H9 (cell line): ENCODE measurements around the gene TMEM69. TPM values are rescaled to one million over a fixed set of nuclear protein-coding genes. Genes with fewer than 3 reads are reported as not detected.
"Not testable (repeated sequence)": the region's sequence is repeated elsewhere in the genome, so short reads cannot be mapped to it uniquely, and the experiment has no call there.

ENCODE experiments used
- DNase-seq: peaks from one replicate; pipeline ENCODE4 v3.0.0-alpha.2; 2017
- H2AFZ ChIP-seq: one replicate; pipeline ENCODE4 v1.6.1; 2013; ENCODE audit warnings: mild to moderate bottlenecking, low read length, control low read depth, moderate library complexity
- H2AK5ac ChIP-seq: 2 replicates; pipeline ENCODE4 v1.6.1; 2013; ENCODE audit warnings: low read length, control low read depth, mixed read lengths; ENCODE audit not compliant: insufficient read length
- H2BK120ac ChIP-seq: one replicate; pipeline ENCODE4 v1.6.1; 2013; ENCODE audit warnings: low read depth, mild to moderate bottlenecking, low read length, control low read depth, inconsistent platforms; ENCODE audit not compliant: poor library complexity, severe bottlenecking
- H2BK12ac ChIP-seq: 2 replicates; pipeline ENCODE4 v1.6.1; 2013; ENCODE audit warnings: low read length, control low read depth, mixed read lengths, low read depth; ENCODE audit not compliant: insufficient read length
- H2BK15ac ChIP-seq: 2 replicates; pipeline ENCODE4 v1.6.1; 2013; ENCODE audit warnings: low read depth, low read length, control low read depth
- H2BK20ac ChIP-seq: one replicate; pipeline ENCODE4 v1.6.1; 2013; ENCODE audit warnings: low read depth, mild to moderate bottlenecking, low read length, control low read depth, inconsistent platforms; ENCODE audit not compliant: poor library complexity, severe bottlenecking
- H2BK5ac ChIP-seq: 2 replicates; pipeline ENCODE4 v1.6.1; 2013; ENCODE audit warnings: low read length, control low read depth, mixed read lengths; ENCODE audit not compliant: insufficient read length
- H3K14ac ChIP-seq: 2 replicates; pipeline ENCODE4 v1.6.1; 2013; ENCODE audit warnings: low read length, control low read depth; ENCODE audit not compliant: insufficient read depth
- H3K18ac ChIP-seq: 2 replicates; pipeline ENCODE4 v1.6.1; 2013; ENCODE audit warnings: low read depth, mild to moderate bottlenecking, mixed read lengths, low read length, control low read depth; ENCODE audit not compliant: insufficient read length
- H3K23ac ChIP-seq: 2 replicates; pipeline ENCODE4 v1.6.1; 2013; ENCODE audit warnings: low read length, control low read depth, mixed read lengths, low read depth; ENCODE audit not compliant: insufficient read length
- H3K23me2 ChIP-seq: 2 replicates; pipeline ENCODE4 v1.6.1; 2013; ENCODE audit warnings: low read depth, mild to moderate bottlenecking, mixed read lengths, low read length, control low read depth; ENCODE audit not compliant: insufficient read length, poor library complexity, severe bottlenecking
- H3K27ac ChIP-seq: 2 replicates; pipeline ENCODE4 v1.5.1; 2013; ENCODE audit warnings: low read length, control low read depth, mixed read lengths, low read depth; ENCODE audit not compliant: insufficient read length
- H3K27me3 ChIP-seq: 2 replicates; pipeline ENCODE4 v1.6.1; 2013; ENCODE audit warnings: low read length, control low read depth, inconsistent platforms; ENCODE audit not compliant: insufficient read depth
- H3K4ac ChIP-seq: 2 replicates; pipeline ENCODE4 v1.6.1; 2013; ENCODE audit warnings: low read depth, mild to moderate bottlenecking, control low read depth, inconsistent platforms, low read length, moderate library complexity
- H3K4me1 ChIP-seq: 2 replicates; pipeline ENCODE4 v1.6.1; 2013; ENCODE audit warnings: low read length, control low read depth, inconsistent platforms; ENCODE audit not compliant: insufficient read depth
- H3K4me2 ChIP-seq: 2 replicates; pipeline ENCODE4 v1.6.1; 2013; ENCODE audit warnings: low read length, control low read depth, mixed read lengths; ENCODE audit not compliant: insufficient read length, insufficient read depth
- H3K56ac ChIP-seq: 2 replicates; pipeline ENCODE4 v1.6.1; 2013; ENCODE audit warnings: low read depth, mild to moderate bottlenecking, mixed read lengths, low read length, control low read depth; ENCODE audit not compliant: insufficient read length
- H3K79me1 ChIP-seq: 2 replicates; pipeline ENCODE4 v1.6.1; 2013; ENCODE audit warnings: low read depth, mild to moderate bottlenecking, moderate library complexity, low read length, control low read depth, inconsistent platforms; ENCODE audit not compliant: insufficient read depth, poor library complexity, severe bottlenecking
- H3K79me2 ChIP-seq: 2 replicates; pipeline ENCODE4 v1.6.1; 2013; ENCODE audit warnings: low read length, control low read depth, inconsistent platforms; ENCODE audit not compliant: insufficient read depth
- H3K9ac ChIP-seq: 2 replicates; pipeline ENCODE4 v1.6.1; 2013; ENCODE audit warnings: low read length, control low read depth, mixed read lengths; ENCODE audit not compliant: insufficient read length; ENCODE audit errors: extremely low read depth
- H3K9me3 ChIP-seq: one replicate; pipeline ENCODE4 v1.6.1; 2013; ENCODE audit warnings: low read depth, low read length, inconsistent platforms; ENCODE audit not compliant: control insufficient read depth
- H3T11ph ChIP-seq: one replicate; pipeline ENCODE4 v1.6.1; 2013; ENCODE audit warnings: mild to moderate bottlenecking, low read length, control low read depth, inconsistent platforms
- H4K20me1 ChIP-seq: one replicate; pipeline ENCODE4 v1.6.1; 2013; ENCODE audit not compliant: control insufficient read depth, insufficient read length, insufficient read depth
- H4K5ac ChIP-seq: 2 replicates; pipeline ENCODE4 v1.6.1; 2013; ENCODE audit warnings: low read depth, mild to moderate bottlenecking, mixed read lengths, low read length, control low read depth; ENCODE audit not compliant: insufficient read length
- H4K8ac ChIP-seq: replicated peaks from 2 replicates; pipeline ENCODE4 v1.6.1; 2013; ENCODE audit warnings: low read length, control low read depth, mixed read lengths, low read depth; ENCODE audit not compliant: insufficient read length
- H4K91ac ChIP-seq: 2 replicates; pipeline ENCODE4 v1.6.1; 2013; ENCODE audit warnings: low read depth, mild to moderate bottlenecking, moderate library complexity, mixed read lengths, low read length, control low read depth; ENCODE audit not compliant: insufficient read length
- H3K27ac Mint-ChIP-seq, 3 experiments: 2 replicates in 2 of 3; 3 replicates in 1 of 3; pipeline ENCODE4 v1.8.0; 2020 to 2021; ENCODE audit warnings: mixed read lengths in 3 of 3, mild to moderate bottlenecking in 1 of 3, moderate library complexity in 1 of 3
- H3K27me3 Mint-ChIP-seq: 2 replicates; pipeline ENCODE4 v1.8.0; 2021; ENCODE audit warnings: low read depth, mild to moderate bottlenecking, moderate library complexity, mixed read lengths
- H3K36me3 Mint-ChIP-seq, 3 experiments: 2 replicates in 2 of 3; 3 replicates in 1 of 3; pipeline ENCODE4 v1.8.0; 2020 to 2021; ENCODE audit warnings: low read depth in 3 of 3, mixed read lengths in 3 of 3; ENCODE audit not compliant: insufficient read depth in 1 of 3
- H3K4me1 Mint-ChIP-seq, 2 experiments: 2 replicates each; pipeline ENCODE4 v1.8.0; 2020; ENCODE audit warnings: mixed read lengths in 2 of 2
- H3K4me3 Mint-ChIP-seq, 2 experiments: 2 replicates in 1 of 2; 3 replicates in 1 of 2; pipeline ENCODE4 v1.8.0; 2020 to 2021; ENCODE audit warnings: mild to moderate bottlenecking in 2 of 2, mixed read lengths in 2 of 2, moderate library complexity in 1 of 2
- H3K9me3 Mint-ChIP-seq, 2 experiments: 2 replicates in 1 of 2; 3 replicates in 1 of 2; pipeline ENCODE4 v1.8.0; 2020; ENCODE audit warnings: mild to moderate bottlenecking in 2 of 2, mixed read lengths in 2 of 2, moderate library complexity in 1 of 2
- CTCF ChIP-seq: fragments of 200-600 bp; sonication (generic); conservative IDR thresholded peaks from 3 replicates; pipeline ENCODE4 v1.8.0; 2021; ENCODE audit warnings: antibody characterized with exemption, mild to moderate bottlenecking
- WGBS: extraction: QIAGEN DNeasy Blood & Tissue Kit; methylation state at CpG from one replicate; pipeline ENCODE4 v1.1.7; 2013; ENCODE audit warnings: missing lambda C conversion rate, low lambda C conversion rate, mixed read lengths; ENCODE audit not compliant: insufficient read length; ENCODE audit errors: extremely low coverage; 5-methylcytosine and 5-hydroxymethylcytosine counted together
- total RNA-seq: library from RNA; stranded (reverse); gene quantifications from 2 replicates; pipeline ENCODE4 v1.2.1, GENCODE V29; 2021

Gene TMEM69
- total RNA-seq, 1 experiment from 2014 or later = 30.7 TPM

- Histone ChIP-seq H4K91ac (no peak overlapping the region), H4K8ac (no peak overlapping the region), H3K4me2 (no peak overlapping the region), H2BK5ac (no peak overlapping the region), H3K14ac (no peak overlapping the region), H2BK120ac (no peak overlapping the region), H3K4ac (no peak overlapping the region), H3K18ac (no peak overlapping the region), H3K56ac (no peak overlapping the region), H3K9me3 (no peaks in the 10 kb centered on the region), H2AFZ (no peak overlapping the region), H3K23ac (no peak overlapping the region), H4K5ac (no peak overlapping the region), H3K79me2 (no peaks in the 10 kb centered on the region), H3K27ac (no peak overlapping the region), H3K79me1 (no peaks in the 10 kb centered on the region), H2BK15ac (no peak overlapping the region), H2BK20ac (no peak overlapping the region), H2BK12ac (no peak overlapping the region), H3K4me1 (no peaks in the 10 kb centered on the region), H3T11ph (no peak overlapping the region), H3K23me2 (no peaks in the 10 kb centered on the region), H3K9ac (no peak overlapping the region), H4K20me1 (no peaks in the 10 kb centered on the region), H3K27me3 (no peaks in the 10 kb centered on the region), H2AK5ac (no peak overlapping the region)
- no peak overlapping the region for H3K27ac Mint-ChIP-seq
- H3K4me3 Mint-ChIP-seq = no peak overlapping the region
- WGBS = no CpG with 5 or more reads among the region's 3 CpGs
- no peak for DNase-seq
- peaks cover 0 to 4% of the 10 kb centered on the region in 2 experiments; a peak in 2 of 4 replicates for H3K4me1 Mint-ChIP-seq
- TF ChIP-seq CTCF = no peak
- H3K36me3 Mint-ChIP-seq = peaks cover 0 to 3% (median 2%) of the 10 kb centered on the region in 3 experiments; a peak in 4 of 7 replicates
- H3K27me3 Mint-ChIP-seq = no peaks in the 10 kb centered on the region
- H3K9me3 Mint-ChIP-seq = no peaks in the 10 kb centered on the region
Observed at GRCh38 chr1:45716700-45717099, 28.7 kb downstream of the TMEM69 start.

- not testable (repeated sequence) for H3K27me3 ChIP-seq, H3K27me3 Mint-ChIP-seq, DNase-seq, H3K9ac ChIP-seq, H3K27ac Mint-ChIP-seq, H3K4me1 ChIP-seq, H2BK15ac ChIP-seq, H3T11ph ChIP-seq, H4K5ac ChIP-seq, H4K91ac ChIP-seq, H3K56ac ChIP-seq, H3K9me3 Mint-ChIP-seq, H3K4me2 ChIP-seq, H2BK12ac ChIP-seq, H2AFZ ChIP-seq, H3K18ac ChIP-seq, H2BK120ac ChIP-seq, H4K8ac ChIP-seq, H2BK20ac ChIP-seq, H3K27ac ChIP-seq, H3K23me2 ChIP-seq, H2AK5ac ChIP-seq, H3K4ac ChIP-seq, H3K23ac ChIP-seq, H2BK5ac ChIP-seq, H4K20me1 ChIP-seq, H3K79me2 ChIP-seq, H3K4me1 Mint-ChIP-seq, H3K4me3 Mint-ChIP-seq, H3K79me1 ChIP-seq, H3K14ac ChIP-seq, H3K36me3 Mint-ChIP-seq, H3K9me3 ChIP-seq
- WGBS = no CpG with 5 or more reads among the region's 8 CpGs
Observed at GRCh38 chr1:45717386-45717785, 29.4 kb downstream of the TMEM69 start.
